ENCODE data around the gene BMF.
A peak's percentile ranks its signal among the peaks of the same experiment; 100 is the strongest.
"Not testable (repeated sequence)": the region's sequence is repeated elsewhere in the genome, so short reads cannot be mapped to it uniquely, and the experiment has no call there.

BMF gene

GRCh38 chr15:40125950-40126349, 17.3 kb upstream of the BMF start:
- no peak for ATAC-seq

- ATAC-seq = not testable (repeated sequence)
These were observed 16.2 kb upstream of the BMF start for GRCh38 chr15:40124807-40125285.

GRCh38 chr15:40124333-40124732, 15.7 kb upstream of the BMF start:
- ATAC-seq = not testable (repeated sequence)

GRCh38 chr15:40123863-40124262, 15.2 kb upstream of the BMF start:
- not testable (repeated sequence) for ATAC-seq

- ATAC-seq = not testable (repeated sequence)
These were observed 14.3 kb upstream of the BMF start for GRCh38 chr15:40122989-40123388.

GRCh38 chr15:40121911-40122638, 13.4 kb upstream of the BMF start:
- ATAC-seq = no peak

GRCh38 chr15:40118473-40118872, 9.8 kb upstream of the BMF start:
- ATAC-seq = no peak

GRCh38 chr15:40115670-40116093, 7.0 kb upstream of the BMF start:
- ATAC-seq = peak; percentile 73 to 86

- ATAC-seq = not testable (repeated sequence)
These were observed 6.4 kb upstream of the BMF start for GRCh38 chr15:40115106-40115505.

GRCh38 chr15:40114218-40114617, 5.5 kb upstream of the BMF start:
- no peak for ATAC-seq

GRCh38 chr15:40112789-40113188, 4.1 kb upstream of the BMF start:
- no peak for ATAC-seq

GRCh38 chr15:40111888-40112287, 3.2 kb upstream of the BMF start:
- no peak for ATAC-seq

GRCh38 chr15:40110866-40111550, 2.3 kb upstream of the BMF start:
- no peak for ATAC-seq

- no peak for ATAC-seq
These were observed 421 bp downstream of the BMF start for GRCh38 chr15:40108061-40108854.

- peak in 1 of 2 donors; percentile 8 for ATAC-seq
These were observed 2.2 kb downstream of the BMF start for GRCh38 chr15:40106203-40107161.

- peak; percentile 27 to 40 for ATAC-seq
These were observed 3.0 kb downstream of the BMF start for GRCh38 chr15:40105517-40106202.

GRCh38 chr15:40104865-40105516, 3.7 kb downstream of the BMF start:
- peak; percentile 43 to 47 for ATAC-seq

GRCh38 chr15:40104296-40104864, 4.3 kb downstream of the BMF start:
- no peak for ATAC-seq

- ATAC-seq = no peak
These were observed 4.8 kb downstream of the BMF start for GRCh38 chr15:40103864-40104271.
